ENCODE measurements around the gene MYLK4. TPM values are rescaled to one million over a fixed set of nuclear protein-coding genes. Genes with fewer than 3 reads are reported as not detected.
A peak's percentile ranks its signal among the peaks of the same experiment; 100 is the strongest.

MYLK4 gene
- total RNA-seq, 1 experiment from 2014 or later = 0.85 TPM

GRCh38 chr6:2766767-2767656 lies 16.3 kb upstream of the MYLK4 start:
- Histone ChIP-seq H3K4me1 (ENCODE audit: control insufficient read depth, insufficient read depth, low read length) (peaks cover 33% of the 10 kb centered on the region), H3K27ac (ENCODE audit: low read length) (peak overlapping the region; percentile 87), H3K9me3 (ENCODE audit: control insufficient read depth, insufficient read depth, low read depth, low read length) (no peaks in the 10 kb centered on the region), H3K27me3 (ENCODE audit: control insufficient read depth, insufficient read depth, low read length) (no peaks in the 10 kb centered on the region), H3K36me3 (ENCODE audit: control insufficient read depth, insufficient read depth, low read length) (peaks cover 3% of the 10 kb centered on the region), H3K4me3 (ENCODE audit: low read depth in 2 of 2, low read length in 2 of 2) (peak overlapping the region; percentile 89 to 91)
- ChIA-PET POLR2A (interaction anchor here (0.6 to 0.7 kb wide), 2 partner anchors 10 to 793 kb away, joined by 3 read pairs; no protein-coding TSS in a partner anchor), CTCF (interaction anchor here (1.4 kb wide), 1 partner anchor 80 kb away, joined by 3 read pairs; no protein-coding TSS in a partner anchor)
- intact Hi-C loops (cut with micrococcal nuclease; ENCODE audit: unreplicated experiment) = no loop called here
- DNase-seq (ENCODE audit: low read depth, low spot score) (no peak), ATAC-seq (no peak)
- TSS peak; percentile 62 for BruUV-seq (replicated peaks)
- TF ChIP-seq TCF7L2 (IDR thresholded peaks at IDR 0.05; ENCODE audit: low read depth, low read length) (no peak), POLR2AphosphoS5 (IDR thresholded peaks at IDR 0.05; ENCODE audit: low read depth, low read length) (no peak), CTCF (IDR thresholded peaks at IDR 0.05) (no peak; the same call in 1 of the 2 replicates), SIN3A (IDR thresholded peaks at IDR 0.05; ENCODE audit: borderline replicate concordance, insufficient read depth, low read depth, low read length) (no peak)
- TF ChIP-seq, protein P1, sequence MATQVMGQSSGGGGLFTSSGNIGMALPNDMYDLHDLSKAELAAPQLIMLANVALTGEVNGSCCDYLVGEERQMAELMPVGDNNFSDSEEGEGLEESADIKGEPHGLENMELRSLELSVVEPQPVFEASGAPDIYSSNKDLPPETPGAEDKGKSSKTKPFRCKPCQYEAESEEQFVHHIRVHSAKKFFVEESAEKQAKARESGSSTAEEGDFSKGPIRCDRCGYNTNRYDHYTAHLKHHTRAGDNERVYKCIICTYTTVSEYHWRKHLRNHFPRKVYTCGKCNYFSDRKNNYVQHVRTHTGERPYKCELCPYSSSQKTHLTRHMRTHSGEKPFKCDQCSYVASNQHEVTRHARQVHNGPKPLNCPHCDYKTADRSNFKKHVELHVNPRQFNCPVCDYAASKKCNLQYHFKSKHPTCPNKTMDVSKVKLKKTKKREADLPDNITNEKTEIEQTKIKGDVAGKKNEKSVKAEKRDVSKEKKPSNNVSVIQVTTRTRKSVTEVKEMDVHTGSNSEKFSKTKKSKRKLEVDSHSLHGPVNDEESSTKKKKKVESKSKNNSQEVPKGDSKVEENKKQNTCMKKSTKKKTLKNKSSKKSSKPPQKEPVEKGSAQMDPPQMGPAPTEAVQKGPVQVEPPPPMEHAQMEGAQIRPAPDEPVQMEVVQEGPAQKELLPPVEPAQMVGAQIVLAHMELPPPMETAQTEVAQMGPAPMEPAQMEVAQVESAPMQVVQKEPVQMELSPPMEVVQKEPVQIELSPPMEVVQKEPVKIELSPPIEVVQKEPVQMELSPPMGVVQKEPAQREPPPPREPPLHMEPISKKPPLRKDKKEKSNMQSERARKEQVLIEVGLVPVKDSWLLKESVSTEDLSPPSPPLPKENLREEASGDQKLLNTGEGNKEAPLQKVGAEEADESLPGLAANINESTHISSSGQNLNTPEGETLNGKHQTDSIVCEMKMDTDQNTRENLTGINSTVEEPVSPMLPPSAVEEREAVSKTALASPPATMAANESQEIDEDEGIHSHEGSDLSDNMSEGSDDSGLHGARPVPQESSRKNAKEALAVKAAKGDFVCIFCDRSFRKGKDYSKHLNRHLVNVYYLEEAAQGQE (IDR thresholded peaks at IDR 0.05; ENCODE audit: insufficient read depth in 1 of 2, low read depth in 2 of 2, low read length in 1 of 2) = no peak
- in situ Hi-C loops (cut with HindIII; ENCODE audit: low pct_unique_long_range_greater_than_20kb, low sequenced_read_pairs) = no loop called here

- peak; percentile 56 for ATAC-seq
- CTCF ChIA-PET = interaction anchor here (0.6 to 1.4 kb wide), 2 partner anchors 80 to 637 kb away, joined by 3 read pairs; no protein-coding TSS in a partner anchor
- POLR2A ChIA-PET = interaction anchor here (0.6 to 1.4 kb wide), 3 partner anchors 9 to 792 kb away, joined by 3 to 4 read pairs (median 3); no protein-coding TSS in a partner anchor
- no peak for DNase-seq (ENCODE audit: low read depth, low spot score)
- in situ Hi-C loops (cut with HindIII; ENCODE audit: low pct_unique_long_range_greater_than_20kb, low sequenced_read_pairs) (no loop called here), intact Hi-C loops (cut with micrococcal nuclease; ENCODE audit: unreplicated experiment) (no loop called here)
- Histone ChIP-seq H3K36me3 (ENCODE audit: control insufficient read depth, insufficient read depth, low read length) (peaks cover 3% of the 10 kb centered on the region), H3K9me3 (ENCODE audit: control insufficient read depth, insufficient read depth, low read depth, low read length) (no peaks in the 10 kb centered on the region), H3K4me3 (ENCODE audit: low read depth in 2 of 2, low read length in 2 of 2) (peak overlapping the region; percentile 89 to 91), H3K27me3 (ENCODE audit: control insufficient read depth, insufficient read depth, low read length) (no peaks in the 10 kb centered on the region), H3K27ac (ENCODE audit: low read length) (peak overlapping the region; percentile 87), H3K4me1 (ENCODE audit: control insufficient read depth, insufficient read depth, low read length) (peaks cover 33% of the 10 kb centered on the region)
- BruUV-seq (replicated peaks) = no TSS peak
- TF ChIP-seq, protein P1 (IDR thresholded peaks at IDR 0.05; ENCODE audit: insufficient read depth in 1 of 2, low read depth in 2 of 2, low read length in 1 of 2) = no peak
- TF ChIP-seq SIN3A (IDR thresholded peaks at IDR 0.05; ENCODE audit: borderline replicate concordance, insufficient read depth, low read depth, low read length) (no peak), POLR2AphosphoS5 (IDR thresholded peaks at IDR 0.05; ENCODE audit: low read depth, low read length) (no peak), CTCF (IDR thresholded peaks at IDR 0.05) (no peak)
These were observed 15.4 kb upstream of the MYLK4 start for GRCh38 chr6:2765896-2766766.

All from Panc1 (cell line).